ENCODE measurements around the gene SUGCT. TPM values are rescaled to one million over a fixed set of nuclear protein-coding genes. Genes with fewer than 3 reads are reported as not detected.
"Not testable (repeated sequence)": the region's sequence is repeated elsewhere in the genome, so short reads cannot be mapped to it uniquely, and the experiment has no call there.

SUGCT gene
- total and polyA plus RNA-seq, 8 donors: 0.73 to 1.9 (median 1.2) TPM

- FAIRE-seq (no peak), ATAC-seq (no peak), DNase-seq (no peak)
- Histone ChIP-seq H3K4me1 (no peaks in the 10 kb centered on the region), H3K36me3 (no peaks in the 10 kb centered on the region), H3K9me3 (no peaks in the 10 kb centered on the region), H3K27me3 (no peaks in the 10 kb centered on the region), H3K4me3 (no peak overlapping the region), H3K27ac (no peak overlapping the region)
- intact Hi-C loops (cut with DNase I): no loop called here
- TF ChIP-seq CTCF (IDR thresholded peaks at IDR 0.05): no peak
- 22 to 24% methylated on average over 3 of the region's 3 CpGs for WGBS, 2 donors
Measured at GRCh38 chr7:40263752-40264390, 129.1 kb downstream of the SUGCT start.

GRCh38 chr7:40267583-40267982, 132.8 kb downstream of the SUGCT start:
- intact Hi-C loops (cut with DNase I): no loop called here
- FAIRE-seq (no peak), DNase-seq (no peak), ATAC-seq (no peak)
- Histone ChIP-seq H3K36me3 (no peaks in the 10 kb centered on the region), H3K4me3 (no peak overlapping the region), H3K27me3 (no peaks in the 10 kb centered on the region), H3K9me3 (no peaks in the 10 kb centered on the region), H3K4me1 (no peaks in the 10 kb centered on the region), H3K27ac (no peak overlapping the region)
- no peak for TF ChIP-seq CTCF (IDR thresholded peaks at IDR 0.05)
- WGBS, 2 donors: 61 to 64% methylated on average over 1 of the region's 1 CpG

- H3K36me3 ChIP-seq; H3K4me3 ChIP-seq; intact Hi-C loops (cut with DNase I); FAIRE-seq; H3K27me3 ChIP-seq; H3K9me3 ChIP-seq; H3K4me1 ChIP-seq; DNase-seq; H3K27ac ChIP-seq: not testable (repeated sequence)
- ATAC-seq: peak in 2 of 4 donors; percentile 76 to 78
- 88 to 92% methylated on average over 5 of the region's 5 CpGs for WGBS, 2 donors
Measured at GRCh38 chr7:40268810-40269209, 134.0 kb downstream of the SUGCT start.

GRCh38 chr7:40276061-40276460, 141.3 kb downstream of the SUGCT start:
- TF ChIP-seq CTCF (IDR thresholded peaks at IDR 0.05): no peak
- 85 to 87% methylated on average over 2 of the region's 2 CpGs for WGBS, 2 donors
- ATAC-seq: no peak
- no peak overlapping the region for H3K27ac ChIP-seq
- H3K9me3 ChIP-seq: no peaks in the 10 kb centered on the region
- no peaks in the 10 kb centered on the region for H3K4me1 ChIP-seq
- FAIRE-seq: no peak
- DNase-seq: no peak
- intact Hi-C loops (cut with DNase I): no loop called here
- H3K4me3 ChIP-seq: no peak overlapping the region
- no peaks in the 10 kb centered on the region for H3K27me3 ChIP-seq
- no peaks in the 10 kb centered on the region for H3K36me3 ChIP-seq

- no peak for TF ChIP-seq CTCF (IDR thresholded peaks at IDR 0.05)
- Histone ChIP-seq H3K27ac (no peak overlapping the region), H3K4me1 (no peaks in the 10 kb centered on the region), H3K36me3 (no peaks in the 10 kb centered on the region), H3K9me3 (no peaks in the 10 kb centered on the region), H3K4me3 (no peak overlapping the region), H3K27me3 (no peaks in the 10 kb centered on the region)
- ATAC-seq (no peak), FAIRE-seq (peak; percentile 9), DNase-seq (no peak)
- WGBS, 2 donors: 50% methylated on average over 2 of the region's 2 CpGs
- intact Hi-C loops (cut with DNase I): no loop called here
Measured at GRCh38 chr7:40279991-40280390, 145.2 kb downstream of the SUGCT start.
